H1 (cell line): ENCODE data around the gene HEXIM2. TPM values are rescaled to one million over a fixed set of nuclear protein-coding genes. Genes with fewer than 3 reads are reported as not detected.

Experiments used
- BCL11A ChIP-seq, 2 experiments: IDR thresholded peaks; one replicate each; pipeline ENCODE4 v1.6.1; 2011; ENCODE audit warnings: low read depth in 2 of 2, low read length in 2 of 2, mild to moderate bottlenecking in 2 of 2
- CHD1 ChIP-seq: IDR thresholded peaks from 2 replicates; pipeline ENCODE4 v1.6.1; 2012; ENCODE audit warnings: low read depth, low read length, improper control_type of control experiment
- CTBP2 ChIP-seq: IDR thresholded peaks from 2 replicates; pipeline ENCODE4 v1.7.0; 2011; ENCODE audit warnings: borderline replicate concordance, mild to moderate bottlenecking, moderate library complexity, mixed read lengths, low read length; ENCODE audit not compliant: insufficient read depth, insufficient read length
- EZH2 ChIP-seq: fragments of 200-600 bp; sonication (generic); IDR thresholded peaks from 2 replicates; pipeline ENCODE4 v1.7.1; 2012; ENCODE audit warnings: low read depth, mild to moderate bottlenecking, moderate library complexity, low read length, inconsistent platforms; ENCODE audit not compliant: severe bottlenecking
- GTF2F1 ChIP-seq: IDR thresholded peaks from 2 replicates; pipeline ENCODE4 v1.6.1; 2012; ENCODE audit warnings: low read depth, low read length, improper control_type of control experiment, borderline replicate concordance
- HDAC6 ChIP-seq: IDR thresholded peaks from one replicate; pipeline ENCODE4 v1.7.1; 2012; ENCODE audit warnings: low read depth, mild to moderate bottlenecking, inconsistent platforms, low read length, moderate library complexity
- JUN ChIP-seq: IDR thresholded peaks from 2 replicates; pipeline ENCODE4 v1.6.1; 2011; ENCODE audit warnings: low read depth, mild to moderate bottlenecking, improper control_type of control experiment, low read length
- KDM1A ChIP-seq: fragments of 200-600, 300-600 bp; sonication (generic); IDR thresholded peaks from 2 replicates; pipeline ENCODE4 v1.7.1; 2016; ENCODE audit warnings: mild to moderate bottlenecking, low read length, borderline replicate concordance
- KDM4A ChIP-seq: IDR thresholded peaks from one replicate; pipeline ENCODE4 v1.7.1; 2012; ENCODE audit warnings: low read depth, mild to moderate bottlenecking, moderate library complexity, low read length, inconsistent platforms; ENCODE audit not compliant: severe bottlenecking
- KDM5A ChIP-seq: fragments of 200-600 bp; IDR thresholded peaks from 2 replicates; pipeline ENCODE4 v1.7.1; 2012; ENCODE audit warnings: mild to moderate bottlenecking, low read length, inconsistent platforms, mixed read lengths
- MAFK ChIP-seq: IDR thresholded peaks from 2 replicates; pipeline ENCODE4 v1.6.1; 2012; ENCODE audit warnings: low read depth, mild to moderate bottlenecking, improper control_type of control experiment, low read length
- NRF1 ChIP-seq: IDR thresholded peaks from 2 replicates; pipeline ENCODE4 v1.6.1; 2011; ENCODE audit warnings: mild to moderate bottlenecking, low read depth, low read length, improper control_type of control experiment
- POLR2AphosphoS5 ChIP-seq: IDR thresholded peaks from 2 replicates; pipeline ENCODE4 v1.6.1; 2011; ENCODE audit warnings: low read depth, low read length
- RBBP5 ChIP-seq: IDR thresholded peaks from 2 replicates; pipeline ENCODE4 v1.7.1; 2012; ENCODE audit warnings: low read depth, mild to moderate bottlenecking, inconsistent platforms, low read length, moderate library complexity, borderline replicate concordance
- RXRA ChIP-seq: IDR thresholded peaks from 2 replicates; pipeline ENCODE4 v1.6.1; 2011; ENCODE audit warnings: low read depth, mild to moderate bottlenecking, low read length, moderate library complexity; ENCODE audit not compliant: insufficient read depth
- SAP30 ChIP-seq: fragments of 300-600 bp; sonication (generic); IDR thresholded peaks from 2 replicates; pipeline ENCODE4 v1.7.1; 2012; ENCODE audit warnings: low read length, moderate library complexity, mild to moderate bottlenecking, inconsistent platforms; ENCODE audit not compliant: insufficient read depth, insufficient replicate concordance
- SP4 ChIP-seq: IDR thresholded peaks from 2 replicates; pipeline ENCODE4 v1.6.1; 2012; ENCODE audit warnings: low read length, inconsistent platforms
- SUZ12 ChIP-seq: fragments of 200-600 bp; sonication (generic); IDR thresholded peaks from 2 replicates; pipeline ENCODE4 v1.6.1; 2012; ENCODE audit warnings: mild to moderate bottlenecking, inconsistent platforms, low read length, moderate library complexity, mixed read lengths
- TEAD4 ChIP-seq: IDR thresholded peaks from 2 replicates; pipeline ENCODE4 v1.6.1; 2012; ENCODE audit warnings: low read depth, low read length, inconsistent platforms, mixed read lengths
- ZNF274 ChIP-seq: IDR thresholded peaks from 2 replicates; pipeline ENCODE4 v1.7.0; 2012; ENCODE audit warnings: low read length, borderline replicate concordance; ENCODE audit errors: extremely low read depth
- polyA plus RNA-seq, 7 experiments: library from polyadenylated mRNA; depleted of rRNA in 3 of 7; stranded (reverse) in 5 of 7; unstranded in 2 of 7; fragments of >200 nt in 5 of 7; fragments of 200-250 nt in 2 of 7; gene quantifications; 1 replicate in 5 of 7; 2 replicates in 1 of 7; 4 replicates in 1 of 7; pipeline versions ENCODE4 v1.2.1 to v1.2.3, GENCODE V29; 2011 to 2013; ENCODE audit warnings: missing spikeins in 2 of 7, mixed read lengths in 2 of 7
- total RNA-seq: library from RNA; stranded (reverse); fragmentation: NEBNext Ultra II Directional; extraction: Animal tissue kit (Norgen Biotek cat#: 25700); gene quantifications from 2 replicates; pipeline ENCODE4 v1.2.1, GENCODE V29; 2021
- TF ChIP-seq, protein P1 (sequence below), 3 experiments: IDR thresholded peaks; 1 replicate in 2 of 3; 2 replicates in 1 of 3; pipeline versions ENCODE4 v1.5.1 to v1.6.1; 2011; ENCODE audit warnings: low read length in 3 of 3, mild to moderate bottlenecking in 3 of 3, inconsistent platforms in 2 of 3, low read depth in 1 of 3, moderate library complexity in 1 of 3; ENCODE audit not compliant: insufficient read depth in 1 of 3; ENCODE audit errors: control extremely low read depth in 1 of 3

The HEXIM2 gene
- total and polyA plus RNA-seq, 2 of the 8 experiments (the other 6 are each of a cell fraction or from before 2014, with no cell fraction given), result 7.5 to 13.2 TPM

DNA sequence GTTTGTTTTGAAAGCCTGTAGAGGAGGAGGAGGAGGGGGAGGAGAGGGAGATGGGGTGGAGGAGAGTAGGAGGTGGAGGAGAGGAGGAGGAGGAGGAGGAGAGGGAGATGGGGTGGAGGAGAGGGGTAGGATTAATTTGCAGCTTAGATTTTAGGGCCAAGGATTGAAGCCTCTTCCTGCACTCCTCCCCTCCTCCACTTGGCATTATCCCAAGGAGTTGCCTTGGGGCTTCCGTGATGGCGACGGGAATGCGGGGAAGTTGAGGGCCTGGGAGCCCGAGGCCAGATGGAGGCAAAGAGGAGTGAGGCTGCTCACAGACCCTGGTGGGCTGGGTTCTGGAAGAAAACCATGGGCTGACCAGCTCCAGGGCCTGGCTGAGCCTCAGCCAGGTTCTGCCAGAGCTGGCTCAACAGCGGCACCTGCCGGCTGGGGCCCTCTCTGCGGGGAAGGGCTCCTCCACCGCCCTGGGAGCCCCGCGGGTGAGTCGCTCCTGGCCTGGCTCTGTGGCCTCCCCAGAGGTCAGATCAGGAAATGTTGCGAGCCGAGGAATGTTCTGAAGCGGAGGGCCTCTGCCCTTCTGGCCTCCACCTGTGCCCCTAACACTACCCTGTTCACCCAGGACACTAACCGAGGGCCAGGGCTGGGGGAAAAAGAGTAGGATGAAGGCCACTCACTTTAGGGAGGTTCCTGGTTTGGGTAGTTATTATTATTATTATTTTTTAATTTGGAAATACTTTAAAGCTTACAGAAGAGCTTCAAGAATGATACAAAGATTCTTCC is 36.1 kb downstream of the HEXIM2 start (continued):
- TF ChIP-seq, protein P1, sequence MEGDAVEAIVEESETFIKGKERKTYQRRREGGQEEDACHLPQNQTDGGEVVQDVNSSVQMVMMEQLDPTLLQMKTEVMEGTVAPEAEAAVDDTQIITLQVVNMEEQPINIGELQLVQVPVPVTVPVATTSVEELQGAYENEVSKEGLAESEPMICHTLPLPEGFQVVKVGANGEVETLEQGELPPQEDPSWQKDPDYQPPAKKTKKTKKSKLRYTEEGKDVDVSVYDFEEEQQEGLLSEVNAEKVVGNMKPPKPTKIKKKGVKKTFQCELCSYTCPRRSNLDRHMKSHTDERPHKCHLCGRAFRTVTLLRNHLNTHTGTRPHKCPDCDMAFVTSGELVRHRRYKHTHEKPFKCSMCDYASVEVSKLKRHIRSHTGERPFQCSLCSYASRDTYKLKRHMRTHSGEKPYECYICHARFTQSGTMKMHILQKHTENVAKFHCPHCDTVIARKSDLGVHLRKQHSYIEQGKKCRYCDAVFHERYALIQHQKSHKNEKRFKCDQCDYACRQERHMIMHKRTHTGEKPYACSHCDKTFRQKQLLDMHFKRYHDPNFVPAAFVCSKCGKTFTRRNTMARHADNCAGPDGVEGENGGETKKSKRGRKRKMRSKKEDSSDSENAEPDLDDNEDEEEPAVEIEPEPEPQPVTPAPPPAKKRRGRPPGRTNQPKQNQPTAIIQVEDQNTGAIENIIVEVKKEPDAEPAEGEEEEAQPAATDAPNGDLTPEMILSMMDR (IDR thresholded peaks at IDR 0.05; ENCODE audit: control extremely low read depth in 1 of 3, insufficient read depth in 1 of 3, low read depth in 1 of 3, low read length in 3 of 3), result peak; percentile 97 to 99 (median 99)
- TF ChIP-seq SAP30 (no peak), MAFK (no peak), HDAC6 (no peak), ZNF274 (no peak), SP4 (peak; percentile 26; the same call in 1 of the 2 replicates), KDM1A (peak; percentile 47; the same call in 1 of the 2 replicates), GTF2F1 (no peak), BCL11A (IDR thresholded peaks at IDR 0.05; ENCODE audit: low read depth in 2 of 2, low read length in 2 of 2) (no peak), POLR2AphosphoS5 (peak; percentile 27; the same call in 1 of the 2 replicates), EZH2 (no peak), CTBP2 (no peak), RBBP5 (no peak), TEAD4 (peak; percentile 80), JUN (no peak), KDM5A (no peak), SUZ12 (no peak), RXRA (0 out of 2 replicates have a peak, but pooled peaks have one; percentile 49), CHD1 (no peak), KDM4A (no peak), NRF1 (no peak)
